ENCODE measurements around the gene TRPM2.
"Not testable (repeated sequence)": the region's sequence is repeated elsewhere in the genome, so short reads cannot be mapped to it uniquely, and the experiment has no call there.

Gene TRPM2

DNA sequence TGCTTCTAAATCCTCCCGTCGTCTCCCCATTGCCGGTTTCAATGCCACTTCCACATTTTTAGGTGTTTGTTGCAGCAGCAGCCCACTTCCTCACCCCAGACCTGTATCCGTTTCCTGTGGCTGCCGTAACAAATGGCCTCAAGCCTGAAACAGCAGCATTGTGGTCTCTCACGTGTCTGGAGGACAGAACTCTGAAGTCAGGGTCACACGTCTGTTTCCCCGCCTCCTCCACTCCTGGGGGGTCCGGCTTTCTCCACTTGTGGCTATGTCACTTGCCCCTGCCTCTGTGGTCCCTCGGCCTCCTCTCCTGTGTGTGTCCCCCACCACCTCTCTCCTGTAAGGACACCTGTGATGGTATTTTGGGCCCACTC, 21.8 kb downstream of the TRPM2 start:
- no peak for DNase-seq (ENCODE audit: low read depth in 3 of 3)

DNA sequence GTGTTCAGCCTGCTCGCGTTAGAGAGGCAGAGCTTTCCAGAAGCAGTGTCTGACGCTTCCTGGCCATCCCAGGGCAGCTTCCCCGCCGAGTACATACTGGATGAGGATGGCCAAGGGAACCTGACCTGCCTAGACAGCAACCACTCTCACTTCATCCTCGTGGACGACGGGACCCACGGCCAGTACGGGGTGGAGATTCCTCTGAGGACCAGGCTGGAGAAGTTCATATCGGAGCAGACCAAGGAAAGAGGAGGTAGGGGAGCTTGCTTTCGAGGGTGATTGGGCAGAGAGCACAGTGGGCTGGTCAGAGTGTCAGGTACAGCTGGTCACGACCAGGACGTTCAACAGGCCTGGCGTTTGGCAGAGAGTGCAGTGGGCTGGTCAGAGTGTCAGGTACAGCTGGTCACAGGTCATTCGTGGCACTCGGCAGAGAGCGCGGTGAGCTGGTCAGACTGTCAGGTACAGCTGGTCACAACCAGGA, 22.4 kb downstream of the TRPM2 start:
- DNase-seq (ENCODE audit: low read depth in 3 of 3) = no peak

DNA sequence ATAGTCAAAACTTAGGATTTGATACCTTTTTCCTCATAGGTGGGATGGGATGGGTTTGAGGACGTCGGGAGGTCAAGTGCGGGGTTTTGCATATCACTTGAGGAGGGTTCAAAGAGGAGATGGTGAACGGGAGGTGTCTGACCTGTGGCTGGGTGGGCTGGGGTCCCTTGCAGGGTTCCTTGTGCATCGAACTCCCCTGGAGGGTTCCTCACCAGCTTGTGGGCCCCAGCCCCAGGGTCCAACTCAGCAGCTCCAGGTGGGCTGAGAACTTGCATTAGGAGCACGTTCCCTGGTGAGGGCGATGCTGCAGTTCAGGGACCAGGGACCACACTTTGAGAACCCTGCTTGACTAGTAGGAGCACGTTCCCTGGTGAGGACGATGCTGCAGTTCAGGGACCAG, 23.2 kb downstream of the TRPM2 start:
- no peak for DNase-seq (ENCODE audit: low read depth in 3 of 3)

DNA sequence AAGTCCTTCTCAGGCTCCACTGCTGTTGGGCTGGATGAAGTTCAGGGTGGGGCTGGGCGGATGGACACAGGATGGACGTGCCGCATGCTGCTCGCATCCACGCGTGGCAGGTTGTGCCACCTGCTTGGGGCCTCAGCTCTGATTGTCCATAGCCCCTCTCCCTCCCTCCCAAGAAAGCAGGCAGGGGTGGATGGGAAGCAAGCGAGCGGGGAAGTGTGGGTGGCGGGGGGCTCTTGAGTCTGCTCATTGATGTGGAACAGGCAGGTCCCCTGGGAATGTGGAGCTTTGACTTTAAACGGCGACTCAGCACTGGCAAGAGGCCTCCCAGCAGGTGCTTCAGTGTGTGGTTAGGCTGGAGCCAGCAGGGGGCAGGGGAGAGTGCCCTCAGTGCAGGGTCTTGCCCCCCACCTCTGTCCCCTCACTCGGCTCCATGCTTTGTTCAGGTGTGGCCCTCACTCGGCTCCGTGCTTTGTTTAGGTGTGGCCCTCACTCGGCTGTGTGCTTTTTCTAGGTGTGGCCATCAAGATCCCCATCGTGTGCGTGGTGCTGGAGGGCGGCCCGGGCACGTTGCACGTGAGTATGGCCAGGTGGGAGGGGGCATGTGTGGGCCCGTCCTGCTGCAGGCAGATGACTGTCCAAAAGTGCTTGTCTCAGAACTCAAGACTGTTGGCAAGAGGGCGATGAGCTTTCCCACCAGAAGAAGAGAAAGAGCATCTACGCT, 23.9 kb downstream of the TRPM2 start:
- no peak for DNase-seq (ENCODE audit: low read depth in 3 of 3)

DNA sequence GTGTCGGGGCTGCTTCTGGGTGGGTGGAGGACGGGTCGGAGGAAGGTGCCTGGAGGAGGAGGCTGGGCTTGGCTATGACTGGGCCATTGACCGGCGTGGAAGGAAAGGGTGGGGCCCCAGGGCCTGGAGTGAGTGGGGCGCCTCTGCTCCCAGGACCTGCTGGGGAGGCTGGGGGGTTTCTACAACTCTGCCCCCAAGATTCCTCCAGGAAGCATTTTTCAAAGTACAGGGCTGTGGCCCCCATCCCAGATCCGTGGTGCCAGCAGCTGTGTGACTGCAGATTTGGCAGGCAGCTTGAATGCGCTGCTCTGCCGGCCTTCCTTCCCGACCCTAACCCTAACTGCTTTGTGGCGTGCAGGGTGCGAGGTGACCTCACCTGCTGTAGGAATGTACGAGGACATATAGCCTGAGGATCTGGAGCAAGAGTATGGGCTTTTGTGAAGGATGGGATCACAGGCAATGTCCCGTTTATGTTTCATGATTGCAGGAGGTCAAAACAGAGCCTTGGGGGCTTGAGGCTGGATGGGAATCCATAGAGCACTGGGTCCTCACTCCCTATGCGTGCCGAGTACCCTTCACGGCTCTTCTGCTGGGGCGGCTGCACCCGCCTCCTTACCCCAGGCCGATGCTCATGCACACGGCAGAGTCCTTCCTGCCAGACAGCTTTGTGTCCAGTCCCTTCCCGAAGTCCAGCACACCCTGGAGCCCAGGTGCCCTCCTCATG, 24.7 kb downstream of the TRPM2 start:
- DNase-seq (ENCODE audit: low read depth in 3 of 3) = no peak

DNA sequence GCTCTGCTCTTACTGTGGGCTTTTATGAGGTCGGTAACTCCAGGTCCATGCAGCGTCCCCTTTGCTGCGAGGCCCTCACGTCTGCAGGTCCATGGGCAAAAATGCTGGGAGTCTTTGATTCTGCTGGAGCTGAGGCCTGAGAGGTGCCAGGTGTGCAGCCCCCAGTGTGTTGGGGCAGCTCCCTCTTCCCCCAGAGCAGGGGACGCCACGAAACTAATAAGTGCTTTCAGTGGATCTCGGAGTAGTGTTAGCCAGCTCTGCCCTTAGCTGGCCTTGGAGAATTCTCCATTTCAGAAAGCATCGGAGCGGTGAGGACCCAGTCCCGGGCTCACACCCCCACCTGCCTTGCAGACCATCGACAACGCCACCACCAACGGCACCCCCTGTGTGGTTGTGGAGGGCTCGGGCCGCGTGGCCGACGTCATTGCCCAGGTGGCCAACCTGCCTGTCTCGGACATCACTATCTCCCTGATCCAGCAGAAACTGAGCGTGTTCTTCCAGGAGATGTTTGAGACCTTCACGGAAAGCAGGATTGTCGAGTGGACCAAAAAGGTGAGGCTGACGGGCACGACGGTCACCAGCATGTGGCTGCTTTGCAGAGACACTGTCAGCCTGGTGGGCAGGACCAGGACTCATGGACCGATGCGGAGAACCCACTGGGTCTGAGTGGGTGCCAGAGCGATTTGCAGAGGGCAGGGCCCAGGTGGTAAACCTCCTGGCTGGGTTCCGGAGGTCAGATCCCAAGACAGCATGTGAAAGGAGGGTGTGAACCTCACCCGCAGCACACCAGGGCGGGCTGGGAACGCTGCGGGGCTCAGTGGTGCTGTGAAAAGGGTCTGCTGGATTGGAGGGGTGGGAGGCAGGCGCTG, 25.5 kb downstream of the TRPM2 start:
- DNase-seq (ENCODE audit: low read depth in 3 of 3) = no peak

DNA sequence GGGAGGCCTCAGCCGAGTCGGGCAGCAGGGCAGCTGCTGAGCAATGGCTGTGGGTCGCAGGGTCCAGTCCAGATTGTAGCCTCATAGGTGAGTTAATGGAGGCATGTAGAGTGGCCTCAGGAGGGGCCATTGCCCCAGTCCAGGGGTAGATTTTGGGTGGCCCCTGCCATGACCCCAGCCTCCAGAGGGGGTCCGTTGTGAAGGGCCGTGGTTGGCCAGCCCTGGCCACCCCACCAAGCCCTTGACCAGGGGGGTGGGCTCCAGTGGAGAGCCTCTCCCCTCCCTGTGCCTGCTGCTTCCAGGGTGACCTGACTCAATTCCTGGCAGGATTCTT, 26.1 kb downstream of the TRPM2 start:
- DNase-seq (ENCODE audit: low read depth in 3 of 3) = no peak

DNA sequence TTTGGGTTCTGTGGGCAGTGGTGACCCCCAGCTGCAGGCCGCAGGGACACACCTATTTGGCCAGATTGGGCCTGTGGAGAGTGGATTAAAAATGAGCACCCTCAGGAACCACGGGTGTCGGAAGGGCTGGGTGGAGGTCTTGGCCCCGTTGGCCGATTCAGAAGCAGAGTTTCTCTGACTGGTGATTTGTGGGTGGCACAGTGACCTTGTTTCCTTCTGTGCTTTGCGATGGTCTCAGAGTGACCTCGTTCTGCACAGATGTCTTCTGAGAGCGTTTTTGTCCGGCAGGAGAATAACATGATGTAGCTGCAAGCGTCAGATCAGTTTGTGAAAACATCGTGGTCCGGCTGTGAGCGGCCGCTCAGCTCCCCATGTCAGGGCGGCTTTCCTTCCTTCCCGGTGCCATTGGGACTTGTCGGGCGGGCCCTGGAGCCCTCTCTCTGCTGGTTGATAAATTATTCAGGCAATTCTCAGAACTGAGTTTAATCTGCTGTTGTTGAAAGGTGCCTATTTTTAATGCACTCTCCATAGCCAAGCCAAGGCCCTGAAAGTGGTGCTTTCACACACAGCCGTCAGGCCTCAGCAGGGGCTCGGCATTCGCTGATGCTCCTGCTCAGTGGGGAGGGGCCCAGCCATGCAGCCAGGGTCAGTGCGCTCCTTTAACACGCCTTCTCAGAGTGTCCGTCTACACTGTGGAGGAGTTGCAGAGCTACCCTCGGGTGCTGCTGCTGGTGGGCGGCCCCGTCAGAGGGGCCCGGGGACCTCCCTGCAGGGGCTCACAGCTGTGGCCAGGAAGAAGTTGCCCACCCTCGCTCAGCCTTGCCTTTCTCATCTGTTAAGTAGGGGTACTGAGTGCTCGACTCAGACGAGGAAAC, 26.8 kb downstream of the TRPM2 start:
- no peak for DNase-seq (ENCODE audit: low read depth in 3 of 3)

DNA sequence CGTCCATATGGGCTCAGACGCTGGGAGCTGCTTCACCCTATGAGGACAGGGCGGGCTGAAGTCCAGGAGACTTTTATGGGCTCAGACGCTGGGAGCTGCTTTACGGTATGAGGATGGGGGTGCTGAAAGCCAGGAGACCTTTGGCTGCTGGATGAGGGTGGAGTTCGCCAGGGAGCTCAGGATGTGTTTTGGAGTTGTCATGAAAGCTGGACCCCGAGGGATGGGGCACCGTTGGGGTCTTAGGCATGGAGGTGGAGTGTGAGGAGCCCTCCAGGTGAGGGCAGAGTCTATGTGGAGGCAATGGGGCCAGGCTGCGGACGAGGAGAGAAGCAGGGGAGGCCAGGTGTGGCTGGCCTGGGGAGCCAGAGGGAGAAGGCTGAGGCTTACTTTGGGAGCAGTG, 27.5 kb downstream of the TRPM2 start:
- no peak for DNase-seq (ENCODE audit: low read depth in 3 of 3)

DNA sequence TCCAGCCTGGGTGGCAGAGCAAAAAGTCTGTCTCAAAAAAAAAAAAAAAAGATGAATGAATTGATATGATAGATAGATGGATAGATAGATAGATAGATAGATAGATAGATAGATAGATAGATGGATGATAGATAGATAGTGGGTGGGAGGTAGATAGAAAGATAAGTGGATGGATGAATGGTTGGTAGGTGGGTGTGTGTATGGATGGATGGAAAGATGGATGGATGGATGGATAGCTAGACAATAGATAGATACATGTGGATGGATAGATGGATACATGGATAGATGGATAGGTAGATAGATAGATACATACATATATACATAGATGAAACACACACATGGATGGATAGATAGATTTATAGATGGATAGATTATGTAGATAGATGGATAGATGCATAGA, 28.5 kb downstream of the TRPM2 start:
- DNase-seq (ENCODE audit: low read depth in 3 of 3) = no peak

DNA sequence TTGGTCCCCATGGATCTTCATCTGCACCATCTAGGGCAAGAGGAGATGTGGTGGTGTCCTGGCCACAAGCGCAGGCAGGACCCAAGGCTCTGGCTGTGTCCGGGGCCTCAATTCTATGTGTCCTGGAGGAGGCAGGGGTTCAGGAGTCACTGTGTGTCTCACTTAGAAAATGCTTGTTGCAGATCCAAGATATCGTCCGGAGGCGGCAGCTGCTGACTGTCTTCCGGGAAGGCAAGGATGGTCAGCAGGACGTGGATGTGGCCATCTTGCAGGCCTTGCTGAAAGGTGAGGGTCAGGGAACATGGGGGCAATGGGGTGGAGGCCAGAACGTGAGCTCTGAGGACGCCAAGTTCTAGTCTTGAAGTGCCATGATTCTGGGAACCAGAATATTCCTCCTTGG, 29.1 kb downstream of the TRPM2 start:
- no peak for DNase-seq (ENCODE audit: low read depth in 3 of 3)

DNA sequence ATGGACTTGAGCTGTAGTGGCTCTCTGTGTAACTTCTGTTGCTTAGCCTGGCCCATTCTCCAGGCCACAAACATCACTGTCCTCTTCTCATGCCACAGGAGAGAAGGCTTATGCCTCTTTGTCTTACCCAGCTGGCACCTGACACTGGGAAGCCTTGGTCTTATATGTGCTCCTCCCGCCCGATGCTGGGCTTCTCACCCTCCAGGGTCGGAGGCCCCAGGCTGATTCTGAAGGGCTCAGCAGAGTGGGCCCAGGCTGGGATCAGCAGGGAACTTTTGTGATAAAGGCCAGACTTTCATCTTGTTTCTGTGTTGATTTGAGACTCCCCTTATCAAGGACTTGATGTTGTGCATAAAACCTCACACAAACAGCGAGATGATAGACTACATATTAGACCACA, 29.8 kb downstream of the TRPM2 start:
- DNase-seq (ENCODE audit: low read depth in 3 of 3) = no peak

DNA sequence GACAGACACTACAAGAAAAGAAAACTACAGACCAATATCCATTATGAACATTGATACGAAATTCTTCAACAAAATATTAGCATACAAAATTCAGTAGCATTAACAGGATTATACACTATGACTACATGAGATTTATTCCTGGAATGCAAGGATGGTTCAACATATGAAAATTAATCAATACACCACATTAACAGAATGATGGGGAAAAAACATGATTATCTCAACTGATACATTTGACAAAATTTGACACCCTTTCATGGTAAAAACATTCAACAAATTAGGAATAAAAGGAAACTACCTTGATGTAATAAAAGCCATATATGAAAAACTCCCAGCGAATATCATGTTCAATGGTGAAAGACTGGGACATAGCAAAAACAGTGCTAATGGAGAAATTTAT, 31.5 kb downstream of the TRPM2 start:
- no peak for DNase-seq (ENCODE audit: low read depth in 3 of 3)

DNA sequence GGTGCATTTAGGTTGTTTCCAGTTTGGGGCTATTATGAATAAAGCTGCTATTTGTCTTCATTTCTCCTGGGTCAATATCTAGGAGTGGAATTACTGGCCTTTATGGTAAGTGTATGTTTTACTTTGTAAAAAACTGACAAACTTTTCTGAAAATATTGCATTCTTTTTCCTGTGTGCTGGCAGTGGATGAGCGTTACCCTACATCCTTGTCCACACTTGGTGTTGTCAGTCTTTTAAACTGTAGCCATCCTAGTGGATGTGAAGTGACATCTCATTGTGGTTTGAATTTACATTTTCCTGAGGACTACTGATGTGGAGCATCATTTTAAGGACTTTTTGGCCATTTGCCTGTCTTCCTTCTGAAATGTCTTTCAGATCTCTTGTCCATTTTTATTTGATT, 35.9 kb downstream of the TRPM2 start:
- no peak for DNase-seq (ENCODE audit: low read depth in 3 of 3)

DNA sequence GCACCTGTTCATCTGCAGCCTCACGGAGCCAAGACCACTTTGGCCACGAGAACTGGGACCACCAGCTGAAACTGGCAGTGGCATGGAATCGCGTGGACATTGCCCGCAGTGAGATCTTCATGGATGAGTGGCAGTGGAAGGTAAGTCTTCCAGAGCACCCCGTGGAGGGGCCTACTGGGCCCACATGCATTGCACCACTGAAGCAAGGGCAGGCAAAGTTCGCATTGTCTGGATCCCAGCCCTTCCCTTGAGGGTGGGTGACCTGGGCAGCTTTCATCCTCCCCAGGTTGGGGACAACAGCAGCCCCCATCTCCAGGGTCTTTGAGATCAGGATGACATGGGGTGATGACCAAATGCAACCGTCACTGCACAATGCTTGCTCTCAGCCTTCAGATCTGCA, 37.5 kb downstream of the TRPM2 start:
- DNase-seq (ENCODE audit: low read depth in 3 of 3) = no peak

DNA sequence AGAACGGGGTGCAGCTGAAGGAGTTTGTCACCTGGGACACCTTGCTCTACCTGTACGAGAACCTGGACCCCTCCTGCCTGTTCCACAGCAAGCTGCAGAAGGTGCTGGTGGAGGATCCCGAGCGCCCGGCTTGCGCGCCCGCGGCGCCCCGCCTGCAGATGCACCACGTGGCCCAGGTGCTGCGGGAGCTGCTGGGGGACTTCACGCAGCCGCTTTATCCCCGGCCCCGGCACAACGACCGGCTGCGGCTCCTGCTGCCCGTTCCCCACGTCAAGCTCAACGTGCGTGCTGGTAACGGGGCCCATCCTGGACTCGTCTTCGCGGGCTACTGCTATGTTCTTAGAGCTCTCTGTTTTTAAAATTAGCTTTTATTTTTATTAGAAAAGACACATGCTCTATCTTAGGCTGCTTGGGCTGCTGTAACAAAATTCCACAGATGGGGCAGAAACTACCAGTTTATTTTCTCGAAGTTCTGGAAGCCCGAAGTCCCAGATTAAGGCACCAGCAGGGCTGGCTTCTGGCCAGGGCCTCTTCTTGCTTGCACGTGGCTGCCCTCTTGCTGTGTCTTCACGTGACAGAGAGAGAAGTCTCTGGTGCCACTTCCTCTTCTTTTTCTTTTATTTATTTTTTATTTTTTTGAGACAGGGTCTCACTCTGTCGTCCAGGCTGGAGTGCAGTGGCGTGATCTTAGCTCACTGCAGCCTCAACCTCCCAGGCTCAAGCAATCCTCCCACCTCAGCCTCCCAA, 38.1 kb downstream of the TRPM2 start:
- no peak for DNase-seq (ENCODE audit: low read depth in 3 of 3)

DNA sequence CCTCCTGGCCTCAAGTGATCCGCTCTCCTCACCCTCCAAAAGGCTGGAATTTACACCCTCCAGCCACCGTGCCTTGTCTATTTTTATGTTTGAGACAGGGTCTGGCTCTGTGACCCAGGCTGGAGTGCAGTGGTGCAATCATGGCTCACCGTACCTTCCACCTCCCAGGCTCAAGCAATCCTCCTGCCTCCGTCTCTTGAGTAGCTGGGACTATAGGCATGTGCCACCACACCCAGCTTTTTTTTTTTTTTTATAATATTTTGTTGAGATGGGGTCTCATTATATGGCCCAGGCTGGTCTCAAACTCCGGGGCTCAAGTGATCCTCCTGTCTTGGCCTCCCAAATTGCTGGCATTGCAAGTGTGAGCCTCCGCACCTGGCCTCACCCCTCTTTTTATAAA, 38.8 kb downstream of the TRPM2 start:
- no peak for DNase-seq (ENCODE audit: low read depth in 3 of 3)

DNA sequence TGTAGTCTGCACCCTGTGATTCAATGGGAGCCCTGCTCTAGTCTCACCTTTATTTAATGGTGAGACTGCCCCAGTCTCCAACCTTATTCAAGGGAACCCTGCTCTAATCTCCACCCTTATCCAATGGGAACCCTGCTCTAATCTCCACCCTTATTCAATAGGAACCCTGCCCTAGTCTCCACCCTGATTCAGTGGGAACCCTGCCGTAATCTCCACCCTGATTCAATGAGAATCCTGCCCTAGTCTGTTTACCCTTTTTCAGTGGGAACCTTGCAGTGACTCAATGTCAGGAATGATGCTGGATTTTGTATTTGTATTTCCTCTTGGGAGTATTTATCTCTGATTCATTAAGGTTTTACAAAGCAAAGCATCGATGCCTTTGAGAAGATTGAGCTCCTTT, 39.5 kb downstream of the TRPM2 start:
- no peak for DNase-seq (ENCODE audit: low read depth in 3 of 3)

DNA sequence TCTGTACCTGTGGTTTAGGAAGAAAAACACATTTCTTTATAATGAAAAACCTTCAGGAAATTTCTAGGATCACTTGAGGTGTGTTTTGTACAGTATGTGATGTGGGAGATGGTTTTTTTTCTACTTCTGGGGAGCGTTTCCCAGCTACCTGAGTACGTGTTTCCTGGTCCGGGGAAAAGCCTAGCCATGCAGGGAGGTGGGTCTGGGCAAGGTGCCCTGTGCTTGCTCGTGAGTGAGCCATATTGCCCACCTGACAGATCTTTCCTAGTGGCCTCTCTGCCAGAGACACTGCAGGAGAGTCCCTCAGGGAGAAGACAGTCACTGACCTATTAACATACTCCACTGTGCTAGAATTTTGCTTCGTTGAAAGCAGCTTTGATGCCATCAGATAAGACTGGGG, 41.3 kb downstream of the TRPM2 start:
- no peak for DNase-seq (ENCODE audit: low read depth in 3 of 3)

DNA sequence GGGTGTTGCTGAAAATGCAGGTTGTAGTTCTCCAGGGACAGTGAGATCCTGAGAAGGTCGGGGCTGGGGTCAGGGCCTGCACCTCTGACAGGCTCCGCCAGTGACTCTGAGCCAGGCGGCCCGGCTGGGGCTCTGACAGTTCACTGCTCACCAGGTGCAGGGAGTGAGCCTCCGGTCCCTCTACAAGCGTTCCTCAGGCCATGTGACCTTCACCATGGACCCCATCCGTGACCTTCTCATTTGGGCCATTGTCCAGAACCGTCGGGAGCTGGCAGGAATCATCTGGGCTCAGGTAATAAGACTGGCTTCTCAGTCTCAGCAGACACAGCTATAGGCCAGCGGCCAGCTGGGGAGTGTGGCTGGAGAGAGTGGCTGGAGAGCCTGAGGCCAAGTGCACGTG, 41.8 kb downstream of the TRPM2 start:
- DNase-seq (ENCODE audit: low read depth in 3 of 3) = no peak

DNA sequence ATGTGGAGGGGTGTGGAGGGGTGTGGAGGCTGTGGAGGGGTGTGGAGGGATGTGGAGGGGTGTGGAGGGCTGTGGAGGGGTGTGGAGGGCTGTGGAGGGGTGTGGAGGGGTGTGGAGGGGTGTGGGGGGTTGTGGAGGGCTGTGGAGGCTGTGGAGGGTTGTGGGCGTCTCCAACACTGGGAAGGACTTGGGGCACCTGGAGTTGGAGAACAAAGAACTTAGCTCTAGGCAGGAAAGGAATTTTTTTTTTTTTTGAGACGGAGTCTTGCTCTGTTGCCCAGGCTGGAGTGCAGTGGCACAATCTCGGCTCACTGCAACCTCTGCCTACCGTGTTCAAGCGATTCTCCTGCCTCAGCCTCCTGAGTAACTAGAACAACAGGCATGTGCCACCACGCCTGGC, 43.4 kb downstream of the TRPM2 start:
- not testable (repeated sequence) for DNase-seq (ENCODE audit: low read depth in 3 of 3)

Measured in stimulated activated CD4-positive, alpha-beta T cell treated with anti-CD3 and anti-CD28 coated beads, TNF-alpha, amount 100 ng/mL, for 48 hours (primary cell).